ENCODE data around the gene IFNAR1.

IFNAR1 gene

DNA sequence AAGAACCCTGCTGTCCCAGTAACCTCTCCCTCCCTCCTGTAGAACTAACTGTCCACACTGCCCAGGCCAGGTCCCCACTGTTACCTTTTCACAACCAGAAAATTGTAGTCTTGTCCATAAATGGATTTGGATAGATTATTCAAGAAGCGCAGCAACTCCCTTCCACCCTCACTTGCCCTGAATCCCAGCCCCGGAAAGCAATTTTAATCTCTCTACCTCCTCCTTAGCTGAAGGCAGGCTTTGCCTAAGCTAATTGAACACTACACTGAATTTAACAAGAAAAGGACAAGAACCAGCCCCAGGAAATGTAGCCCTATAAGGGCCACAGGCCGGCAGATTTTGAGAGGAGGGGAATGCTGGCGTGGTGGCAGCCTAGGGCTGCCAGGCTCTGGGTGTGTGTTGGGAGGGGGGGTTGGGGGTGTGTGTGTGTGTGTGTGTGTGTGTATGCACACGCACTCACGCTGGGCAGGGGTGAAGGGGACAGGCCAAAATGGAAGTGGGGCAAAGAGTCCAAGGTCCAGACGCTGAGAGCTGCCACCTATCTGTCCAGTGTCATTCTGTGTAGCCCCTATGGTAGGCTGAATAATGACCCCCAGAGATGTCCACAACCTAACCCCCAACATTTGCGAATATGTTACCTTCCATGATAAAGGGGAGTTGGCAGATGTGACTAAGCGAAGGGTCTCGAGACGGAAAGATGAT, 67.7 kb downstream of the IFNAR1 start:
- H3K4me3 ChIP-seq (ENCODE audit: low read length) = no peak overlapping the region
- no peak for TF ChIP-seq CTCF (conservative IDR thresholded peaks at IDR 0.05; ENCODE audit: low read length)
- DNase-seq (ENCODE audit: low read depth) = no peak

DNA sequence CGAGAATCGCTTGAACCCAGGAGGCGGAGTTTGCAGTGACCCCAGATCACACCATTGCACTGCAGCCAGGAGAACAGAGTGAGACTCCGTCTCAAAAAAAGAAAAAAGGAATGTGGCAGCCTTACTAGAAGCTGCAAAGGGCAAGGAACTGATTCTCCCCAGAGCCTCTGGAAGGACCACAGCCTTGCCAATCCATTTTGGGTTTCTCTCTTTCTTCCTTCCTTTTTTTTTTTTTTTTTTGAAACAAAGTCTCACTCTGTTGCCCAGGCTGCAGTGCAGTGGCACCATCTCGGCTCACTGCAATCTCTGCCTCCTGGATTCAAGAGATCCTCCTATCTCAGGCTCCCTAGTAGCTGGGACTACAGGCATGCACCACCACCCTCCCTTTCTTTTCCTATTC, 68.6 kb downstream of the IFNAR1 start:
- DNase-seq (ENCODE audit: low read depth) = no peak
- H3K4me3 ChIP-seq (ENCODE audit: low read length) = no peak overlapping the region
- TF ChIP-seq CTCF (conservative IDR thresholded peaks at IDR 0.05; ENCODE audit: low read length) = no peak

- H3K4me3 ChIP-seq (ENCODE audit: low read length) = no peak overlapping the region
- DNase-seq (ENCODE audit: low read depth) = peak; percentile 78
- TF ChIP-seq CTCF (conservative IDR thresholded peaks at IDR 0.05; ENCODE audit: low read length) = no peak
Observed at GRCh38 chr21:33394260-33394659, 69.5 kb downstream of the IFNAR1 start.

GRCh38 chr21:33395891-33396331, 71.1 kb downstream of the IFNAR1 start:
- H3K4me3 ChIP-seq (ENCODE audit: low read length) = no peak overlapping the region
- DNase-seq (ENCODE audit: low read depth) = peak; percentile 59
- TF ChIP-seq CTCF (conservative IDR thresholded peaks at IDR 0.05; ENCODE audit: low read length) = no peak

DNA sequence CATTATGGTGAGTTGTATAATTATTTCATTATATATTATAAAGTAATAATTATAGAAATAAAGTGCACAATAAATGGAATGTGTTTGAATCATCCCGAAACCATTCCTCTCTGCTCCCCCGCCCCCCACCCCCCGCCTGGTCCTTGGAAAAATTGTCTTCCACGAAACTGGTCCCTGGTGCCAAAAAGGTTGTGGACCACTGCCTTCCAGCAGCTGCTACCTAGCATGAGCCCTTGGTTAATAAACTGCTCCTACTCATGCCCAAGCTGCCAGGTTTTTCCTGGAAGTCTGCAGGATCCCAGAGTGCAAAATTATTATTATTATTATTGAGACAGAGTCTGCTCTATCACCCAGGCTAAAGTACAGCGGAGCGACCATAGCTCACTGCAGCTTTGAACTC, 71.7 kb downstream of the IFNAR1 start:
- no peak for TF ChIP-seq CTCF (conservative IDR thresholded peaks at IDR 0.05; ENCODE audit: low read length)
- H3K4me3 ChIP-seq (ENCODE audit: low read length) = no peak overlapping the region
- no peak for DNase-seq (ENCODE audit: low read depth)

DNA sequence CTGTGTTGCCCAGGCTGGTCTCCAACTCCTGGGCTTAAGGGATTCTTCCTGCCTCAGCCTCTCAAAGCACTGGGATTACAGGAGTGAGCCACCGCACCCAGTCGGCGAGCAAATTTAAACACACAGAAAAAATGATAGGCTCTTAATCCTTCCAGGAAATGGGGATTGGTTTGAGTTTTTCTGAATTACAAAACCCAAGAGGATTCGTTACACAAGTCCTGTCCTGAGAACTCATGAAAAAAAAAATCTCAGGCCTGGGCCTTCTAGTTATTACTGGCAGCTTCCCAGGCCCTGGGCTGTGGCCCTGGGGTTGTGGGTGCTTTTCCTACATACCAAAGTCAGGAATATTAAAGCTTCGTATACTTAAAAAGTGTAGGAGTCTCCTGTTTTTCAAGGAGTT, 72.2 kb downstream of the IFNAR1 start:
- TF ChIP-seq CTCF (conservative IDR thresholded peaks at IDR 0.05; ENCODE audit: low read length) = no peak
- peak; percentile 85 for DNase-seq (ENCODE audit: low read depth)
- H3K4me3 ChIP-seq (ENCODE audit: low read length) = no peak overlapping the region

GRCh38 chr21:33397717-33398116, 72.9 kb downstream of the IFNAR1 start:
- TF ChIP-seq CTCF (conservative IDR thresholded peaks at IDR 0.05; ENCODE audit: low read length) = no peak
- DNase-seq (ENCODE audit: low read depth) = no peak
- H3K4me3 ChIP-seq (ENCODE audit: low read length) = no peak overlapping the region

Data from AG10803 (cell line).